H1 (cell line): ENCODE data around the gene CFAP61. TPM values are rescaled to one million over a fixed set of nuclear protein-coding genes. Genes with fewer than 3 reads are reported as not detected.

Source experiments
- KDM4A ChIP-seq: IDR thresholded peaks from one replicate; pipeline ENCODE4 v1.7.1; 2012; ENCODE audit warnings: low read depth, mild to moderate bottlenecking, moderate library complexity, low read length, inconsistent platforms; ENCODE audit not compliant: severe bottlenecking
- POLR2A ChIP-seq, 2 experiments: IDR thresholded peaks; 1 replicate in 1 of 2; 2 replicates in 1 of 2; pipeline ENCODE4 v1.6.1; 2011; ENCODE audit warnings: low read depth in 2 of 2, low read length in 2 of 2, mild to moderate bottlenecking in 2 of 2; ENCODE audit errors: control extremely low read depth in 1 of 2
- RBBP5 ChIP-seq: IDR thresholded peaks from 2 replicates; pipeline ENCODE4 v1.7.1; 2012; ENCODE audit warnings: low read depth, mild to moderate bottlenecking, inconsistent platforms, low read length, moderate library complexity, borderline replicate concordance
- TAF1 ChIP-seq: IDR thresholded peaks from 2 replicates; pipeline ENCODE4 v1.6.1; 2011; ENCODE audit warnings: mild to moderate bottlenecking, low read depth, low read length
- polyA plus RNA-seq, 7 experiments: library from polyadenylated mRNA; depleted of rRNA in 3 of 7; stranded (reverse) in 5 of 7; unstranded in 2 of 7; fragments of >200 nt in 5 of 7; fragments of 200-250 nt in 2 of 7; gene quantifications; 1 replicate in 5 of 7; 2 replicates in 1 of 7; 4 replicates in 1 of 7; pipeline versions ENCODE4 v1.2.1 to v1.2.3, GENCODE V29; 2011 to 2013; ENCODE audit warnings: missing spikeins in 2 of 7, mixed read lengths in 2 of 7
- total RNA-seq: library from RNA; stranded (reverse); fragmentation: NEBNext Ultra II Directional; extraction: Animal tissue kit (Norgen Biotek cat#: 25700); gene quantifications from 2 replicates; pipeline ENCODE4 v1.2.1, GENCODE V29; 2021
- TF ChIP-seq, protein P1 (sequence below), 3 experiments: IDR thresholded peaks; 1 replicate in 2 of 3; 2 replicates in 1 of 3; pipeline versions ENCODE4 v1.5.1 to v1.6.1; 2011; ENCODE audit warnings: low read length in 3 of 3, mild to moderate bottlenecking in 3 of 3, inconsistent platforms in 2 of 3, low read depth in 1 of 3, moderate library complexity in 1 of 3; ENCODE audit not compliant: insufficient read depth in 1 of 3; ENCODE audit errors: control extremely low read depth in 1 of 3

The CFAP61 gene
- total and polyA plus RNA-seq, 2 of the 8 experiments (the other 6 are each of a cell fraction or from before 2014, with no cell fraction given) = 0.29 to 0.61 TPM

DNA sequence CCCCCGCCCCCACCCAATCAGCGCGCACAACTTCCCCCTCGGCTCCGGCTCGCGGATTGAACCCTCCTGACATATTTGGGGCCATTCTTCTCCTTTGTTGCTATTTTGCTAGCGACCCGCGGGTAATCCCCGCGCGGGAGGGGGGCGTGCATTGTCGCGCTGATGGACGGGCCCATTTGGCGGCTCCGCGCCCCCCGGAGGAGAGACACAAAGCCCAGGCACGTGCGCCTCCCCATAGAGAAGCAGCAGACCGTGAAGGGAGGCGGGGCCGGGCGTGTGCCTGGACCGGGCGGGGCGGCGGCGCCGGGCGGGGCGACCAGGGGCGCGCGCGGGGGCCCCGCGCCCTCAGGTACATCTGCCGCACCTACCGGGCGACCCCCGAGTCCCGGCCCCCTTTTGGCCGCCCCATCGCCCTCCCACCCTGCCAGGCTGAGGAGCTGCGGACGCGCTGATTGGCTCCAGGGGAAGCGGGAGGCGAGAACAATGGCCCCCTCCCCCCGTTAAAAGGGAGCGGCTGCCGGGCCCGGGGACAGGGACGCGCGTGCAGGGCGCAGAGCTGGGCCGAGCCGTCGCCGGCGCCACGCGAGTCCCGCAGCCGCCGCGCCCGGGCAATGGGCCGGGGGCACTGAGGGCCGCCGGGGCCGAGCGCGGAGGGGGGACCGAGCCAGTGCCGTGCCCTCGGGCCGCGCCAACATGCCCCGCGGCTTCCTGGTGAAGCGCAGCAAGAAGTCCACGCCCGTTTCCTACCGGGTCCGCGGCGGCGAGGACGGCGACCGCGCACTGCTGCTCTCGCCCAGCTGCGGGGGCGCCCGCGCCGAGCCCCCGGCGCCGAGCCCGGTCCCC lies 315.5 kb downstream of the CFAP61 start, which contains the start of gene INSM1 (continued):
- TF ChIP-seq RBBP5 (0 out of 2 replicates have a peak, but pooled peaks have one; percentile 12), POLR2A (IDR thresholded peaks at IDR 0.05; ENCODE audit: control extremely low read depth in 1 of 2, low read depth in 2 of 2, low read length in 2 of 2) (no peak), KDM4A (peak; percentile 31), TAF1 (0 out of 2 replicates have a peak, but pooled peaks have one; percentile 11)
- TF ChIP-seq, protein P1, sequence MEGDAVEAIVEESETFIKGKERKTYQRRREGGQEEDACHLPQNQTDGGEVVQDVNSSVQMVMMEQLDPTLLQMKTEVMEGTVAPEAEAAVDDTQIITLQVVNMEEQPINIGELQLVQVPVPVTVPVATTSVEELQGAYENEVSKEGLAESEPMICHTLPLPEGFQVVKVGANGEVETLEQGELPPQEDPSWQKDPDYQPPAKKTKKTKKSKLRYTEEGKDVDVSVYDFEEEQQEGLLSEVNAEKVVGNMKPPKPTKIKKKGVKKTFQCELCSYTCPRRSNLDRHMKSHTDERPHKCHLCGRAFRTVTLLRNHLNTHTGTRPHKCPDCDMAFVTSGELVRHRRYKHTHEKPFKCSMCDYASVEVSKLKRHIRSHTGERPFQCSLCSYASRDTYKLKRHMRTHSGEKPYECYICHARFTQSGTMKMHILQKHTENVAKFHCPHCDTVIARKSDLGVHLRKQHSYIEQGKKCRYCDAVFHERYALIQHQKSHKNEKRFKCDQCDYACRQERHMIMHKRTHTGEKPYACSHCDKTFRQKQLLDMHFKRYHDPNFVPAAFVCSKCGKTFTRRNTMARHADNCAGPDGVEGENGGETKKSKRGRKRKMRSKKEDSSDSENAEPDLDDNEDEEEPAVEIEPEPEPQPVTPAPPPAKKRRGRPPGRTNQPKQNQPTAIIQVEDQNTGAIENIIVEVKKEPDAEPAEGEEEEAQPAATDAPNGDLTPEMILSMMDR (IDR thresholded peaks at IDR 0.05; ENCODE audit: control extremely low read depth in 1 of 3, insufficient read depth in 1 of 3, low read depth in 1 of 3, low read length in 3 of 3) = no peak
